Skeletal muscle satellite cell (primary cell): ENCODE measurements around the gene SNTB2.

Source experiments
- H3K27me3 ChIP-seq: 2 replicates; pipeline ENCODE4 v1.7.0; 2013; ENCODE audit warnings: low read length; ENCODE audit not compliant: control insufficient read depth, insufficient read depth
- H3K36me3 ChIP-seq: 2 replicates; pipeline ENCODE4 v1.7.0; 2013; ENCODE audit warnings: mild to moderate bottlenecking, control low read depth, low read length; ENCODE audit not compliant: insufficient read depth
- H3K4me1 ChIP-seq: 2 replicates; pipeline ENCODE4 v1.7.0; 2013; ENCODE audit warnings: low read length; ENCODE audit not compliant: control insufficient read depth, insufficient read depth
- H3K4me2 ChIP-seq: 2 replicates; pipeline ENCODE4 v1.7.0; 2013; ENCODE audit warnings: mild to moderate bottlenecking, low read length
- H3K4me3 ChIP-seq: 2 replicates; pipeline ENCODE4 v1.7.0; 2013; ENCODE audit warnings: low read length
- H3K9ac ChIP-seq: 2 replicates; pipeline ENCODE4 v1.7.0; 2013; ENCODE audit warnings: mild to moderate bottlenecking, low read depth, low read length, moderate library complexity
- H3K9me3 ChIP-seq: replicated peaks from 2 replicates; pipeline ENCODE4 v1.7.0; 2013; ENCODE audit warnings: mild to moderate bottlenecking, control low read depth, low read length

The SNTB2 gene

GRCh38 chr16:69201787-69202186 is 14.8 kb downstream of the SNTB2 start:
- H3K9me3 ChIP-seq: no peaks in the 10 kb centered on the region
- no peak overlapping the region for H3K9ac ChIP-seq
- no peaks in the 10 kb centered on the region for H3K27me3 ChIP-seq

GRCh38 chr16:69204172-69204571 is 17.2 kb downstream of the SNTB2 start:
- no peak overlapping the region for H3K9ac ChIP-seq
- no peak overlapping the region for H3K4me3 ChIP-seq
- no peaks in the 10 kb centered on the region for H3K36me3 ChIP-seq
- no peaks in the 10 kb centered on the region for H3K27me3 ChIP-seq
- H3K4me1 ChIP-seq: peaks cover 12% of the 10 kb centered on the region
- H3K4me2 ChIP-seq: no peak overlapping the region
- H3K9me3 ChIP-seq: no peaks in the 10 kb centered on the region

More at GRCh38 chr16:69201787-69202186, 14.8 kb downstream of the SNTB2 start:
- Histone ChIP-seq H3K4me3 (no peak overlapping the region), H3K4me2 (no peak overlapping the region), H3K36me3 (no peaks in the 10 kb centered on the region), H3K4me1 (peaks cover 15% of the 10 kb centered on the region)

DNA sequence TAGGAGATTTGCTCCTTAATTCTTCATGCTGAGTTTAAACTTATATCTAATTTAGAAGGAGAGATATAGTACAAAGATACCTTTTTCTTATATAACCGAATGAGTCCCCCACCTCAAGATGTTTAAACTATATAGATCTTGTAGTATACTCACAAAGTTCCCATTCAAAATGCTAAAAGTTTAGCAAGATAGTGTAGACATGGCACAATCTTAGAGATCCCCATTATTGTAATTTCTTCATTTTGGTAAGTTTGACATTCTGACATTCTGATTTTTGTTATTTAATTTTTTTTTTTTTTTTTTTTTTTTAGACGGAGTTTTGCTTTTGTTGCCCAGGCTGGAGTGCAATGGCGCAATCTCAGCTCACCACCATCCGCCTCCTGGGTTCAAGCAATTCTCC is 22.8 kb downstream of the SNTB2 start:
- Histone ChIP-seq H3K9ac (no peak overlapping the region), H3K9me3 (no peaks in the 10 kb centered on the region), H3K4me2 (no peak overlapping the region), H3K4me3 (no peak overlapping the region), H3K36me3 (no peaks in the 10 kb centered on the region), H3K27me3 (no peaks in the 10 kb centered on the region), H3K4me1 (peaks cover 2% of the 10 kb centered on the region)

GRCh38 chr16:69217433-69217832 is 30.5 kb downstream of the SNTB2 start:
- Histone ChIP-seq H3K4me3 (no peak overlapping the region), H3K36me3 (no peaks in the 10 kb centered on the region), H3K9ac (no peak overlapping the region), H3K27me3 (no peaks in the 10 kb centered on the region), H3K4me2 (peak overlapping the region; percentile 71), H3K4me1 (peaks cover 44% of the 10 kb centered on the region), H3K9me3 (no peaks in the 10 kb centered on the region)

GRCh38 chr16:69219279-69219678 is 32.3 kb downstream of the SNTB2 start:
- Histone ChIP-seq H3K4me2 (no peak overlapping the region), H3K36me3 (no peaks in the 10 kb centered on the region), H3K9ac (no peak overlapping the region), H3K9me3 (no peaks in the 10 kb centered on the region), H3K27me3 (no peaks in the 10 kb centered on the region), H3K4me3 (no peak overlapping the region), H3K4me1 (peaks cover 53% of the 10 kb centered on the region)

DNA sequence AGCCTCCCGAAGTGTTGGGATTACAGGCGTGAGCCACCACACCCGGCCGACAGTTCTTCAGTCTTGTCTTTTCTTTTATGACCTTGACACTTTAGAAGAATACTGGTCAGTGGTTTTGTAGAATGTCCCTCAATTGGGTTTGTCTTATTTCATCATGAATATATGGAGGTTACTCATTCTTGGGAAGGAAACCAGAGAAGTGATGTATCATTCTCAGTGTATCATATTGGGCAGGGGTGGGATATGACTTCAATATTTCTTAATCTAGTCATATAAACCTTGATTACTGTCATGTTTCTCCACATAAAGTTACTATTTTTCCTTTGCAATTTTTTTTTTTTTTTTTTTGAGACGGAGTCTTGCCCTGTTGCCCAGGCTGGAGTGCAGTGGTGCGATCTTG is 36.9 kb downstream of the SNTB2 start:
- Histone ChIP-seq H3K9ac (no peak overlapping the region), H3K27me3 (no peaks in the 10 kb centered on the region), H3K4me1 (peaks cover 27% of the 10 kb centered on the region), H3K36me3 (no peaks in the 10 kb centered on the region), H3K4me3 (no peak overlapping the region), H3K4me2 (no peak overlapping the region), H3K9me3 (no peaks in the 10 kb centered on the region)

- Histone ChIP-seq H3K9me3 (no peaks in the 10 kb centered on the region), H3K9ac (no peak overlapping the region), H3K36me3 (no peaks in the 10 kb centered on the region), H3K4me1 (peaks cover 21% of the 10 kb centered on the region), H3K4me2 (no peak overlapping the region), H3K27me3 (no peaks in the 10 kb centered on the region), H3K4me3 (no peak overlapping the region)
Measured at GRCh38 chr16:69225121-69225520, 38.2 kb downstream of the SNTB2 start.

DNA sequence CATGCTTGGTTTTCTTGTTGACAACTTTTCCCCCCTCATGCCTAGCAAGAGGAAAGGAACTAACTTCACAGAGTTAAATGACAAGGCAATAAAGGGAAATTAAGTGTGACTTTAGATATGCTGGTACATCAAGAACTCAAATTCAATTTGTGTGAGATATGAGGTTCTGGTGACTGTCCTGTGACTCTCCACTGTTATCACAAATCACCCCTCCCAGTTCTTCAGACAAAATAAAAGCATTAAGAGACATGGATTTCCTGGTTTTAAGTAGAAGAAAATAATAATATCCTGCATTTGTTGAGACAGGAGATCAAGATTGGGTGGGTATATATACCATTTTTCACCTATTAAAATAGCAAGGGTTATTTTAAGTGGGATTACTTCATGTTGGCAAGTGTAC is 46.2 kb downstream of the SNTB2 start:
- H3K9ac ChIP-seq: no peak overlapping the region
- H3K27me3 ChIP-seq: no peaks in the 10 kb centered on the region
- no peaks in the 10 kb centered on the region for H3K36me3 ChIP-seq
- no peaks in the 10 kb centered on the region for H3K9me3 ChIP-seq
- H3K4me1 ChIP-seq: no peaks in the 10 kb centered on the region
- H3K4me2 ChIP-seq: no peak overlapping the region
- H3K4me3 ChIP-seq: no peak overlapping the region

DNA sequence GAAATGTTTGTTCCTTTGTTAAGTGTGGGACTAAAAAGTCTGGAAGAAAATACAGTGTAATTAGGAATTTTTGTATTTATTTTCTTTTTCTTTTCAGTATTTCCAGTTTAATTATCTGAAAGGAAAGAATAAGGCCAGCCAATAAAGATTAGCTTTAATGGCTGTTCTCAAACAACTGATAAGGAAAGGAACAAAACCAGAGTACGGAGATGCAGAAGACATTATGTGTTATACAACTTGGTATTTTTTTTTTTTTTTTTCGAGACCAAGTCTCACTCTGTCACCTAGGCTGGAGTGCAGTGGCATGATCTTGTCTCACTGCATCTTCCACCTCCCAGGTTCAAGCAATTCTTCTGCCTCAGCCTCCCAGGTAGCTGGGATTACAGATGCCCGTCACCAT is 47.5 kb downstream of the SNTB2 start:
- Histone ChIP-seq H3K4me2 (no peak overlapping the region), H3K27me3 (no peaks in the 10 kb centered on the region), H3K4me1 (no peaks in the 10 kb centered on the region), H3K4me3 (no peak overlapping the region), H3K9ac (no peak overlapping the region), H3K9me3 (no peaks in the 10 kb centered on the region), H3K36me3 (no peaks in the 10 kb centered on the region)

GRCh38 chr16:69236319-69236718 is 49.4 kb downstream of the SNTB2 start:
- H3K9ac ChIP-seq: no peak overlapping the region
- H3K4me2 ChIP-seq: no peak overlapping the region
- no peaks in the 10 kb centered on the region for H3K9me3 ChIP-seq
- no peak overlapping the region for H3K4me3 ChIP-seq
- H3K27me3 ChIP-seq: no peaks in the 10 kb centered on the region
- peaks cover 3% of the 10 kb centered on the region for H3K4me1 ChIP-seq
- no peaks in the 10 kb centered on the region for H3K36me3 ChIP-seq

DNA sequence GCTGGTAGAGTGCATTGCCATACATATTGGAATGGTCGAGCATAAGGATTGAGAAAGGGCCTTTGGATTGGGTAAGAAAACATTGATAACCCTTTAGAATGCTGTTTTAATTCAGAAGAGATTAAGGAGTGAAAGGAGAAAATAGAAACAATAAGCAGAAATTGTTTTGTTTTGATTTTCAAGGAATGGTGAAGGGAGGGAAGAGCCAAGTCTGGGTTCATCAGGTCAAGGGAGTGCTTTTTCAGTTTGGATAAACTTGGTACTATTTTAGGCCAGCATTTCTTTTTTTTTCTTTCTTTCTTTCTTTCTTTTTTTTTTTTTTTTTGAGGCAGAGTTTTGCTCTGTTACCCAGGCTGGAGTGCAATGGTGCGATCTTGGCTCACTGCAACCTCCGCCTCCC is 50.3 kb downstream of the SNTB2 start:
- Histone ChIP-seq H3K27me3 (no peaks in the 10 kb centered on the region), H3K9me3 (no peaks in the 10 kb centered on the region), H3K9ac (no peak overlapping the region), H3K4me1 (peaks cover 3% of the 10 kb centered on the region), H3K4me3 (no peak overlapping the region), H3K4me2 (no peak overlapping the region), H3K36me3 (no peaks in the 10 kb centered on the region)

DNA sequence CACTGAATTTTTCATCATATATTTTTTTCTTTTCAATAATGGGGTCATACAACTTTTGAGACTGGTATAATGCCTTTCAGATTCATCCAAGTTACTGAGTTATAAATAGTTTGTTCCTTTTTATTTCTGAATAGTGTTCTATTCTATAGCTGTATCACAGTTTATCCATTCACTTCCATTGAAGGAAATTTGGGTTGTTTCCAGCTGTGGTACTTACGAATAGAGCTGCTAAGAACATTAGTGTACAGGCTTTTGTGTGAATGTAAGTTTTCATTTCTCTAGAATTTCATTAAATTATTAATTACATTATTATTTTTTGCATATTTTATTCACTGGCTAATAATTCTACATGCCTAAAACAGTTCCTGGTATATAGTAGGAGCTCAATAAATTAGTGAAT is 52.9 kb downstream of the SNTB2 start:
- H3K36me3 ChIP-seq: no peaks in the 10 kb centered on the region
- no peaks in the 10 kb centered on the region for H3K27me3 ChIP-seq
- no peak overlapping the region for H3K4me3 ChIP-seq
- H3K9me3 ChIP-seq: no peaks in the 10 kb centered on the region
- H3K4me2 ChIP-seq: no peak overlapping the region
- no peak overlapping the region for H3K9ac ChIP-seq
- H3K4me1 ChIP-seq: peaks cover 8% of the 10 kb centered on the region
